Hepatocyte (in vitro differentiated cells): ENCODE data around the gene EPB41L4B. TPM values are rescaled to one million over a fixed set of nuclear protein-coding genes. Genes with fewer than 3 reads are reported as not detected.

Experiments
- DNase-seq: peaks from one replicate; pipeline ENCODE4 v3.0.0-alpha.2; 2016; ENCODE audit warnings: low spot score
- H2AFZ ChIP-seq: fragments of 200-600 bp; sonication (generic); 2 replicates; pipeline ENCODE4 v1.6.0; 2016; ENCODE audit warnings: antibody characterized with exemption, mild to moderate bottlenecking
- H3K27ac ChIP-seq: fragments of 200-600 bp; sonication (generic); 2 replicates; pipeline ENCODE4 v1.5.1; 2016; ENCODE audit warnings: mild to moderate bottlenecking
- H3K27me3 ChIP-seq: fragments of 200-600 bp; sonication (generic); 2 replicates; pipeline ENCODE4 v1.6.1; 2016
- H3K36me3 ChIP-seq: fragments of 200-600 bp; sonication (generic); replicated peaks from 2 replicates; pipeline ENCODE4 v1.5.1; 2016; ENCODE audit warnings: low read depth; ENCODE audit not compliant: insufficient read depth
- H3K4me1 ChIP-seq: fragments of 200-600 bp; sonication (generic); 2 replicates; pipeline ENCODE4 v1.5.1; 2016; ENCODE audit warnings: mild to moderate bottlenecking, moderate library complexity; ENCODE audit not compliant: insufficient read depth
- H3K4me2 ChIP-seq: fragments of 200-600 bp; sonication (generic); 2 replicates; pipeline ENCODE4 v1.6.0; 2016
- H3K4me3 ChIP-seq: fragments of 200-600 bp; sonication (generic); 2 replicates; pipeline ENCODE4 v1.5.1; 2016; ENCODE audit warnings: mild to moderate bottlenecking
- H3K79me2 ChIP-seq: fragments of 200-600 bp; sonication (generic); 2 replicates; pipeline ENCODE4 v1.6.0; 2017; ENCODE audit warnings: mild to moderate bottlenecking
- H3K9me2 ChIP-seq: fragments of 200-600 bp; sonication (generic); replicated peaks from 2 replicates; pipeline ENCODE4 v1.6.0; 2017; ENCODE audit warnings: mild to moderate bottlenecking; ENCODE audit not compliant: insufficient read depth
- H3K9me3 ChIP-seq: fragments of 200-600 bp; sonication (generic); 2 replicates; pipeline ENCODE4 v1.5.1; 2016; ENCODE audit warnings: low read depth, mild to moderate bottlenecking
- H4K20me1 ChIP-seq: fragments of 200-600 bp; sonication (generic); 2 replicates; pipeline ENCODE4 v1.6.0; 2016; ENCODE audit warnings: mild to moderate bottlenecking; ENCODE audit not compliant: insufficient read depth, poor library complexity, severe bottlenecking
- EZH2 ChIP-seq: fragments of 200-600 bp; sonication (generic); IDR thresholded peaks from 2 replicates; pipeline ENCODE4 v1.6.1; 2016; ENCODE audit warnings: antibody characterized with exemption, mild to moderate bottlenecking, borderline replicate concordance
- EZH2phosphoT487 ChIP-seq: fragments of 200-600 bp; sonication (generic); IDR thresholded peaks from one replicate; pipeline ENCODE4 v1.6.1; 2018; ENCODE audit warnings: antibody characterized with exemption, mild to moderate bottlenecking, low read depth, moderate library complexity; ENCODE audit not compliant: unreplicated experiment, severe bottlenecking
- WGBS: methylation state at CpG from one replicate; pipeline ENCODE4 v1.1.6; 2016; ENCODE audit warnings: low lambda C conversion rate; ENCODE audit errors: missing lambda C conversion rate; 5-methylcytosine and 5-hydroxymethylcytosine counted together
- polyA plus RNA-seq: library from polyadenylated mRNA; unstranded; fragments of >200 nt; fragmentation: Nextera tagmentation; extraction: Ambion mirVana; gene quantifications from 2 replicates; pipeline ENCODE4 v1.2.1, GENCODE V29; 2016
- total RNA-seq: library from RNA; depleted of rRNA; stranded (reverse); fragments of >200 nt; gene quantifications from 2 replicates; pipeline ENCODE4 v1.2.3, GENCODE V29; 2014
- TF ChIP-seq, protein P1 (sequence below): fragments of 200-600 bp; sonication (generic); IDR thresholded peaks from 2 replicates; pipeline ENCODE4 v1.5.1; 2016; ENCODE audit warnings: antibody characterized with exemption, mild to moderate bottlenecking; ENCODE audit not compliant: poor library complexity

Gene EPB41L4B
- total and polyA plus RNA-seq, 2 experiments from 2014 or later: 11.1 to 20.6 TPM

- Histone ChIP-seq H3K9me2 (no peaks in the 10 kb centered on the region), H3K4me1 (no peaks in the 10 kb centered on the region), H3K27me3 (peaks cover 4% of the 10 kb centered on the region), H3K4me3 (no peak overlapping the region), H4K20me1 (no peaks in the 10 kb centered on the region), H3K27ac (no peak overlapping the region), H3K9me3 (no peaks in the 10 kb centered on the region), H3K4me2 (no peak overlapping the region), H3K79me2 (no peaks in the 10 kb centered on the region), H2AFZ (no peak overlapping the region), H3K36me3 (no peaks in the 10 kb centered on the region)
- DNase-seq: no peak
- TF ChIP-seq EZH2: no peak
- TF ChIP-seq EZH2phosphoT487: no peak
- TF ChIP-seq, protein P1, sequence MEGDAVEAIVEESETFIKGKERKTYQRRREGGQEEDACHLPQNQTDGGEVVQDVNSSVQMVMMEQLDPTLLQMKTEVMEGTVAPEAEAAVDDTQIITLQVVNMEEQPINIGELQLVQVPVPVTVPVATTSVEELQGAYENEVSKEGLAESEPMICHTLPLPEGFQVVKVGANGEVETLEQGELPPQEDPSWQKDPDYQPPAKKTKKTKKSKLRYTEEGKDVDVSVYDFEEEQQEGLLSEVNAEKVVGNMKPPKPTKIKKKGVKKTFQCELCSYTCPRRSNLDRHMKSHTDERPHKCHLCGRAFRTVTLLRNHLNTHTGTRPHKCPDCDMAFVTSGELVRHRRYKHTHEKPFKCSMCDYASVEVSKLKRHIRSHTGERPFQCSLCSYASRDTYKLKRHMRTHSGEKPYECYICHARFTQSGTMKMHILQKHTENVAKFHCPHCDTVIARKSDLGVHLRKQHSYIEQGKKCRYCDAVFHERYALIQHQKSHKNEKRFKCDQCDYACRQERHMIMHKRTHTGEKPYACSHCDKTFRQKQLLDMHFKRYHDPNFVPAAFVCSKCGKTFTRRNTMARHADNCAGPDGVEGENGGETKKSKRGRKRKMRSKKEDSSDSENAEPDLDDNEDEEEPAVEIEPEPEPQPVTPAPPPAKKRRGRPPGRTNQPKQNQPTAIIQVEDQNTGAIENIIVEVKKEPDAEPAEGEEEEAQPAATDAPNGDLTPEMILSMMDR: no peak
- 88% methylated on average over 1 of the region's 1 CpG for WGBS
Observed at GRCh38 chr9:109181284-109181683, 139.6 kb downstream of the EPB41L4B start.

GRCh38 chr9:109179801-109180523, 140.9 kb downstream of the EPB41L4B start:
- H3K79me2 ChIP-seq: no peaks in the 10 kb centered on the region
- TF ChIP-seq, protein P1: no peak
- no peak for TF ChIP-seq EZH2phosphoT487
- TF ChIP-seq EZH2: no peak

GRCh38 chr9:109176963-109177362, 143.9 kb downstream of the EPB41L4B start:
- Histone ChIP-seq H3K4me2 (no peak overlapping the region), H3K9me3 (no peaks in the 10 kb centered on the region), H3K4me1 (no peaks in the 10 kb centered on the region), H3K36me3 (no peaks in the 10 kb centered on the region), H3K27ac (no peak overlapping the region), H3K4me3 (no peak overlapping the region), H3K79me2 (no peaks in the 10 kb centered on the region), H3K27me3 (no peaks in the 10 kb centered on the region), H2AFZ (no peak overlapping the region), H4K20me1 (no peaks in the 10 kb centered on the region), H3K9me2 (no peaks in the 10 kb centered on the region)
- no peak for DNase-seq
- WGBS: 88% methylated on average over 2 of the region's 2 CpGs
- TF ChIP-seq, protein P1: no peak
- TF ChIP-seq EZH2phosphoT487: no peak
- TF ChIP-seq EZH2: no peak

More at GRCh38 chr9:109179801-109180523, 140.9 kb downstream of the EPB41L4B start:
- Histone ChIP-seq H3K36me3 (no peaks in the 10 kb centered on the region), H3K9me2 (no peaks in the 10 kb centered on the region), H3K4me3 (no peak overlapping the region), H3K4me2 (no peak overlapping the region), H3K27ac (no peak overlapping the region), H2AFZ (no peak overlapping the region), H3K4me1 (no peaks in the 10 kb centered on the region), H3K9me3 (no peaks in the 10 kb centered on the region), H4K20me1 (no peaks in the 10 kb centered on the region), H3K27me3 (peaks cover 4% of the 10 kb centered on the region)
- no peak for DNase-seq
- 93% methylated on average over 9 of the region's 9 CpGs for WGBS
